ENCODE results near the gene ATRIP.

The ATRIP gene

DNA sequence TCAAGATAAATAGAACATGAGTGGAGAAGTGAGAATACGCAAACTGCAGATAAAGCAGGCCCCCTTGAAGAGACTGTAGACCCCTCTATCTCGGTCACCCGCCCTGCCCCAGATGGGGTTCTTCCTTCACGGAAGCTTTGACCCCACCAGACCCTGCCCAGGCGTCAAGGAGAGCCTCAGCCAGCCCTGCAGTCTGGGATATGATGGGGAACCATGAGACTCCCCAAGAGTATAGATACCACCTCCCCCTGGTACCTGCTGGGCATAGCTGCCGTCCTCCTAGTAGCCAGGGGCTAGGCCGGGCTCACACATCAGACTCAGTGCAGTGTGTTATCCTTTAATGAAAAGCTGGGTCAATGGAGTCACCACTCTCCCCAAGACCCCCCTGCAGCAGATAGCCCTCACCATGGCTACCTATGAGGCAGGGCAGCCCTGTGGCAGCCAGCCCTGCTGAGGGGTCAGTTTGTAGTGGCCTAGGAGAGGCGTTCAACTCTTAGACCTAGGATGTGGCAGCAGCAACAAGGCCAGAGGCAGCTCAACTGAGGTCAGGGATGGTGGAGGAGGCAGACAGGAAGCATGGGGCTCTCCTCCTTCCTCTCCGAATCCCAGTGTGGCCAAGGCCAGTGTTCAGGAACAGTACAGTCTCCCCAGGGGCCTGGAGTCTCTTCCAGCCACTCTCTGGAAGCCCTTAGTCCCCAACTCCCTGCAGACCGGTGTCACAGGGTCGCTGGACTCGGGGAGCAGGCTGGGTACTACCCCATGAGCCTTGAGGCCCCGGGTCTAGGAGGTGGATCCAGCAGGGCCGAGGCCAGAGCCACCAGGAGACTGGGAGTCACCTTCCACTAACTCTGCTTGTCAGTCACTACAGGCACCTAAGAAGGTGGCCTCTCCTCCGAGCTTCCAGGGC lies 42.8 kb upstream of the ATRIP start:
- H3K36me3 ChIP-seq (ENCODE audit: control insufficient read depth in 2 of 2, insufficient read depth in 1 of 2, low read length in 2 of 2), result peaks cover 0 to 36% of the 10 kb centered on the region in 2 experiments; a peak in 1 of 3 replicates
- TF ChIP-seq ZNF624 (tag by site-specific recombination; IDR thresholded peaks at IDR 0.05), result no peak
- no peak for TF ChIP-seq ZNF777 (tag by site-specific recombination; IDR thresholded peaks at IDR 0.05; ENCODE audit: borderline replicate concordance)
- TF ChIP-seq ZNF707 (tag by site-specific recombination; IDR thresholded peaks at IDR 0.05), result no peak
- no peak for TF ChIP-seq ZNF239 (tag by site-specific recombination; IDR thresholded peaks at IDR 0.05)
- CTCF ChIA-PET, result interaction anchor here (5.2 to 7.2 kb wide), 2 partner anchors 31 to 145 kb away, joined by 40 to 238 read pairs; no protein-coding TSS in a partner anchor

GRCh38 chr3:48404440-48405342 lies 41.8 kb upstream of the ATRIP start:
- POLR2A ChIA-PET, result interaction anchor here (1.3 kb wide), 1 partner anchor 32 kb away, joined by 5 read pairs; no protein-coding TSS in a partner anchor
- Histone ChIP-seq H3K36me3 (ENCODE audit: control insufficient read depth in 2 of 2, insufficient read depth in 1 of 2, low read length in 2 of 2) (peaks cover 0 to 45% of the 10 kb centered on the region in 2 experiments; a peak in 1 of 3 replicates), H3K4me1 (ENCODE audit: control insufficient read depth, insufficient read depth, low read length) (no peaks in the 10 kb centered on the region), H3K4me3 (ENCODE audit: low read depth, low read length) (no peak overlapping the region), H3K27ac (ENCODE audit: extremely low read depth, low read depth, low read length) (no peak overlapping the region), H3K9me3 (ENCODE audit: control insufficient read depth, insufficient read depth, low read depth, low read length) (no peaks in the 10 kb centered on the region)
- CTCF ChIA-PET, result interaction anchor here (1.2 to 7.2 kb wide), 2 partner anchors 30 to 32 kb away, joined by 3 to 238 read pairs; no protein-coding TSS in a partner anchor
- TF ChIP-seq RBAK (tag by site-specific recombination; IDR thresholded peaks at IDR 0.05), result no peak
- TF ChIP-seq ZNF791 (tag by site-specific recombination; IDR thresholded peaks at IDR 0.05), result no peak
- TF ChIP-seq ZNF16 (tag by site-specific recombination; IDR thresholded peaks at IDR 0.05; ENCODE audit: low read depth), result no peak
- TF ChIP-seq ZNF596 (tag by site-specific recombination; IDR thresholded peaks at IDR 0.05), result no peak
- no peak for TF ChIP-seq REPIN1 (tag by site-specific recombination; IDR thresholded peaks at IDR 0.05; ENCODE audit: low read depth)
- TF ChIP-seq ZNF266 (tag by site-specific recombination; IDR thresholded peaks at IDR 0.05; ENCODE audit: low read depth), result no peak
- TF ChIP-seq ZNF626 (tag by site-specific recombination; IDR thresholded peaks at IDR 0.05), result no peak
- no peak for TF ChIP-seq KLF7 (tag by site-specific recombination; IDR thresholded peaks at IDR 0.05; ENCODE audit: borderline replicate concordance)
- TF ChIP-seq, protein P1, sequence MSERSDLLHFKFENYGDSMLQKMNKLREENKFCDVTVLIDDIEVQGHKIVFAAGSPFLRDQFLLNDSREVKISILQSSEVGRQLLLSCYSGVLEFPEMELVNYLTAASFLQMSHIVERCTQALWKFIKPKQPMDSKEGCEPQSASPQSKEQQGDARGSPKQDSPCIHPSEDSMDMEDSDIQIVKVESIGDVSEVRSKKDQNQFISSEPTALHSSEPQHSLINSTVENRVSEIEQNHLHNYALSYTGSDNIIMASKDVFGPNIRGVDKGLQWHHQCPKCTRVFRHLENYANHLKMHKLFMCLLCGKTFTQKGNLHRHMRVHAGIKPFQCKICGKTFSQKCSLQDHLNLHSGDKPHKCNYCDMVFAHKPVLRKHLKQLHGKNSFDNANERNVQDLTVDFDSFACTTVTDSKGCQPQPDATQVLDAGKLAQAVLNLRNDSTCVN (tag by site-specific recombination; optimal IDR thresholded peaks at IDR 0.05), result no peak
- TF ChIP-seq IKZF3 (tag by site-specific recombination; IDR thresholded peaks at IDR 0.05), result no peak
- TF ChIP-seq, protein P2, sequence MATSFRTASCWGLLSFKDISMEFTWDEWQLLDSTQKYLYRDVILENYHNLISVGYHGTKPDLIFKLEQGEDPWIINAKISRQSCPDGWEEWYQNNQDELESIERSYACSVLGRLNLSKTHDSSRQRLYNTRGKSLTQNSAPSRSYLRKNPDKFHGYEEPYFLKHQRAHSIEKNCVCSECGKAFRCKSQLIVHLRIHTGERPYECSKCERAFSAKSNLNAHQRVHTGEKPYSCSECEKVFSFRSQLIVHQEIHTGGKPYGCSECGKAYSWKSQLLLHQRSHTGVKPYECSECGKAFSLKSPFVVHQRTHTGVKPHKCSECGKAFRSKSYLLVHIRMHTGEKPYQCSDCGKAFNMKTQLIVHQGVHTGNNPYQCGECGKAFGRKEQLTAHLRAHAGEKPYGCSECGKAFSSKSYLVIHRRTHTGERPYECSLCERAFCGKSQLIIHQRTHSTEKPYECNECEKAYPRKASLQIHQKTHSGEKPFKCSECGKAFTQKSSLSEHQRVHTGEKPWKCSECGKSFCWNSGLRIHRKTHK (tag by site-specific recombination; IDR thresholded peaks at IDR 0.05), result no peak
- TF ChIP-seq, protein P3, sequence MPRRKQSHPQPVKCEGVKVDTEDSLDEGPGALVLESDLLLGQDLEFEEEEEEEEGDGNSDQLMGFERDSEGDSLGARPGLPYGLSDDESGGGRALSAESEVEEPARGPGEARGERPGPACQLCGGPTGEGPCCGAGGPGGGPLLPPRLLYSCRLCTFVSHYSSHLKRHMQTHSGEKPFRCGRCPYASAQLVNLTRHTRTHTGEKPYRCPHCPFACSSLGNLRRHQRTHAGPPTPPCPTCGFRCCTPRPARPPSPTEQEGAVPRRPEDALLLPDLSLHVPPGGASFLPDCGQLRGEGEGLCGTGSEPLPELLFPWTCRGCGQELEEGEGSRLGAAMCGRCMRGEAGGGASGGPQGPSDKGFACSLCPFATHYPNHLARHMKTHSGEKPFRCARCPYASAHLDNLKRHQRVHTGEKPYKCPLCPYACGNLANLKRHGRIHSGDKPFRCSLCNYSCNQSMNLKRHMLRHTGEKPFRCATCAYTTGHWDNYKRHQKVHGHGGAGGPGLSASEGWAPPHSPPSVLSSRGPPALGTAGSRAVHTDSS (tag by site-specific recombination; IDR thresholded peaks at IDR 0.05), result no peak
- TF ChIP-seq ZIC2 (tag by site-specific recombination; IDR thresholded peaks at IDR 0.05), result no peak

More for the DNA sequence above, 42.8 kb upstream of the ATRIP start:
- Histone ChIP-seq H3K9me3 (ENCODE audit: control insufficient read depth, insufficient read depth, low read depth, low read length) (no peaks in the 10 kb centered on the region), H3K4me1 (ENCODE audit: control insufficient read depth, insufficient read depth, low read length) (no peaks in the 10 kb centered on the region), H3K4me3 (ENCODE audit: low read depth, low read length) (no peak overlapping the region), H3K27ac (ENCODE audit: extremely low read depth, low read depth, low read length) (no peak overlapping the region)
- POLR2A ChIA-PET, result interaction anchor here (1.3 kb wide), 1 partner anchor 32 kb away, joined by 5 read pairs; no protein-coding TSS in a partner anchor
